HL-60 (cell line): Measurements from ENCODE around the gene PKP1.

Experiments
- CTCF ChIP-seq: IDR thresholded peaks from one replicate; pipeline ENCODE4 v1.5.1; 2011; ENCODE audit warnings: low read length, control low read depth, inconsistent platforms; ENCODE audit not compliant: insufficient read depth
- GABPA ChIP-seq: IDR thresholded peaks from 2 replicates; pipeline ENCODE4 v1.6.1; 2012; ENCODE audit warnings: low read depth
- POLR2AphosphoS5 ChIP-seq: IDR thresholded peaks from 2 replicates; pipeline ENCODE4 v1.6.1; 2012; ENCODE audit warnings: low read depth
- SPI1 ChIP-seq: IDR thresholded peaks from 2 replicates; pipeline ENCODE4 v1.6.1; 2012; ENCODE audit warnings: low read depth, mild to moderate bottlenecking, borderline replicate concordance
- TF ChIP-seq, protein P1 (sequence below): IDR thresholded peaks from 2 replicates; pipeline ENCODE4 v1.6.1; 2012; ENCODE audit warnings: low read depth; ENCODE audit not compliant: insufficient replicate concordance

- TF ChIP-seq CTCF (no peak), POLR2AphosphoS5 (no peak), GABPA (no peak), SPI1 (no peak)
- TF ChIP-seq, protein P1, sequence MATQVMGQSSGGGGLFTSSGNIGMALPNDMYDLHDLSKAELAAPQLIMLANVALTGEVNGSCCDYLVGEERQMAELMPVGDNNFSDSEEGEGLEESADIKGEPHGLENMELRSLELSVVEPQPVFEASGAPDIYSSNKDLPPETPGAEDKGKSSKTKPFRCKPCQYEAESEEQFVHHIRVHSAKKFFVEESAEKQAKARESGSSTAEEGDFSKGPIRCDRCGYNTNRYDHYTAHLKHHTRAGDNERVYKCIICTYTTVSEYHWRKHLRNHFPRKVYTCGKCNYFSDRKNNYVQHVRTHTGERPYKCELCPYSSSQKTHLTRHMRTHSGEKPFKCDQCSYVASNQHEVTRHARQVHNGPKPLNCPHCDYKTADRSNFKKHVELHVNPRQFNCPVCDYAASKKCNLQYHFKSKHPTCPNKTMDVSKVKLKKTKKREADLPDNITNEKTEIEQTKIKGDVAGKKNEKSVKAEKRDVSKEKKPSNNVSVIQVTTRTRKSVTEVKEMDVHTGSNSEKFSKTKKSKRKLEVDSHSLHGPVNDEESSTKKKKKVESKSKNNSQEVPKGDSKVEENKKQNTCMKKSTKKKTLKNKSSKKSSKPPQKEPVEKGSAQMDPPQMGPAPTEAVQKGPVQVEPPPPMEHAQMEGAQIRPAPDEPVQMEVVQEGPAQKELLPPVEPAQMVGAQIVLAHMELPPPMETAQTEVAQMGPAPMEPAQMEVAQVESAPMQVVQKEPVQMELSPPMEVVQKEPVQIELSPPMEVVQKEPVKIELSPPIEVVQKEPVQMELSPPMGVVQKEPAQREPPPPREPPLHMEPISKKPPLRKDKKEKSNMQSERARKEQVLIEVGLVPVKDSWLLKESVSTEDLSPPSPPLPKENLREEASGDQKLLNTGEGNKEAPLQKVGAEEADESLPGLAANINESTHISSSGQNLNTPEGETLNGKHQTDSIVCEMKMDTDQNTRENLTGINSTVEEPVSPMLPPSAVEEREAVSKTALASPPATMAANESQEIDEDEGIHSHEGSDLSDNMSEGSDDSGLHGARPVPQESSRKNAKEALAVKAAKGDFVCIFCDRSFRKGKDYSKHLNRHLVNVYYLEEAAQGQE = no peak
These were observed 27.7 kb downstream of the PKP1 start for GRCh38 chr1:201310986-201311355.
